ENCODE data around the gene CCL28.
"Not testable (repeated sequence)": the region's sequence is repeated elsewhere in the genome, so short reads cannot be mapped to it uniquely, and the experiment has no call there.

DNA sequence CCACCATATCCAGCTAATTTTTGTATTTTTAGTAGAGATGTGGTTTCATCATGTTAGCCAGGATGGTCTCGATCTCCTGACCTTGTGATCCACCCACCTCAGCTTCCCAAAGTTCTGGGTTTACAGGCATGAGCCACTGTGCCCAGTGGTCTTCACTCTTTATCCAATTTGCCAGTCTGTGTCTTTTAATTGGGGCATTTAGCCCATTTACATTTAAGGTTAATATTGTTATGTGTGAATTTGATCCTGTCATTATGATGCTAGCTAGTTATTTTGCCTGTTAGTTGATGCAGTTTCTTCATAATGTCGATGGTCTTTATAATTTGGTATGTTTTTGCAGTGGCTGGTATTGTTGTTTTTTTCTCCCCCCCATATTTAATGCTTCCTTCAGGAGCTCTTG, 47.0 kb downstream of the CCL28 start:
- TF ChIP-seq, protein P1, sequence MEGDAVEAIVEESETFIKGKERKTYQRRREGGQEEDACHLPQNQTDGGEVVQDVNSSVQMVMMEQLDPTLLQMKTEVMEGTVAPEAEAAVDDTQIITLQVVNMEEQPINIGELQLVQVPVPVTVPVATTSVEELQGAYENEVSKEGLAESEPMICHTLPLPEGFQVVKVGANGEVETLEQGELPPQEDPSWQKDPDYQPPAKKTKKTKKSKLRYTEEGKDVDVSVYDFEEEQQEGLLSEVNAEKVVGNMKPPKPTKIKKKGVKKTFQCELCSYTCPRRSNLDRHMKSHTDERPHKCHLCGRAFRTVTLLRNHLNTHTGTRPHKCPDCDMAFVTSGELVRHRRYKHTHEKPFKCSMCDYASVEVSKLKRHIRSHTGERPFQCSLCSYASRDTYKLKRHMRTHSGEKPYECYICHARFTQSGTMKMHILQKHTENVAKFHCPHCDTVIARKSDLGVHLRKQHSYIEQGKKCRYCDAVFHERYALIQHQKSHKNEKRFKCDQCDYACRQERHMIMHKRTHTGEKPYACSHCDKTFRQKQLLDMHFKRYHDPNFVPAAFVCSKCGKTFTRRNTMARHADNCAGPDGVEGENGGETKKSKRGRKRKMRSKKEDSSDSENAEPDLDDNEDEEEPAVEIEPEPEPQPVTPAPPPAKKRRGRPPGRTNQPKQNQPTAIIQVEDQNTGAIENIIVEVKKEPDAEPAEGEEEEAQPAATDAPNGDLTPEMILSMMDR (IDR thresholded peaks at IDR 0.05) = not testable (repeated sequence)
- TF ChIP-seq POLR2A (IDR thresholded peaks at IDR 0.05) = not testable (repeated sequence)
